ENCODE data around the gene KCTD10.
"Not testable (repeated sequence)": the region's sequence is repeated elsewhere in the genome, so short reads cannot be mapped to it uniquely, and the experiment has no call there.

Gene KCTD10

GRCh38 chr12:109423392-109423791, 53.7 kb downstream of the KCTD10 start:
- DNase-seq (ENCODE audit: low read depth): no peak
- H3K4me3 ChIP-seq (ENCODE audit: low read length): no peak overlapping the region
- TF ChIP-seq CTCF (IDR thresholded peaks at IDR 0.05; ENCODE audit: insufficient read depth, low read depth, low read length, missing control alignments): no peak

- no peak for DNase-seq (ENCODE audit: low read depth)
- no peak for TF ChIP-seq CTCF (IDR thresholded peaks at IDR 0.05; ENCODE audit: insufficient read depth, low read depth, low read length, missing control alignments)
- H3K4me3 ChIP-seq (ENCODE audit: low read length): no peak overlapping the region
Measured at GRCh38 chr12:109422251-109422650, 54.8 kb downstream of the KCTD10 start.

- no peak overlapping the region for H3K4me3 ChIP-seq (ENCODE audit: low read length)
- no peak for TF ChIP-seq CTCF (IDR thresholded peaks at IDR 0.05; ENCODE audit: insufficient read depth, low read depth, low read length, missing control alignments)
- DNase-seq (ENCODE audit: low read depth): no peak
Measured at GRCh38 chr12:109421355-109422087, 55.6 kb downstream of the KCTD10 start.

GRCh38 chr12:109418848-109419480, 58.1 kb downstream of the KCTD10 start:
- DNase-seq (ENCODE audit: low read depth): no peak
- H3K4me3 ChIP-seq (ENCODE audit: low read length): no peak overlapping the region
- TF ChIP-seq CTCF (IDR thresholded peaks at IDR 0.05; ENCODE audit: insufficient read depth, low read depth, low read length, missing control alignments): no peak

GRCh38 chr12:109406147-109406546, 71.0 kb downstream of the KCTD10 start:
- DNase-seq (ENCODE audit: low read depth); H3K4me3 ChIP-seq (ENCODE audit: low read length): not testable (repeated sequence)

- not testable (repeated sequence) for DNase-seq (ENCODE audit: low read depth); H3K4me3 ChIP-seq (ENCODE audit: low read length)
Measured at GRCh38 chr12:109404841-109405240, 72.3 kb downstream of the KCTD10 start.

Data from epithelial cell of esophagus (primary cell).